A549 (cell line): ENCODE measurements around the gene PDE6G.

Source experiments
- BCL3 ChIP-seq: fragments of >200 bp; sonication (Bioruptor Twin); formaldehyde crosslinking; IDR thresholded peaks from 3 replicates; pipeline ENCODE4 v1.6.1; 2016
- CEBPB ChIP-seq, 2 experiments: fragments of >200 bp in 1 of 2; sonication (Bioruptor Twin) in 1 of 2; formaldehyde crosslinking in 1 of 2; IDR thresholded peaks; 2 replicates each; pipeline ENCODE4 v1.6.1; 2012 to 2016
- CTCF ChIP-seq: fragments of >200 bp; sonication (Bioruptor Twin); formaldehyde crosslinking; IDR thresholded peaks from 3 replicates; pipeline ENCODE4 v1.5.1; 2016
- ELK1 ChIP-seq: fragments of 150-350 bp; IDR thresholded peaks from 2 replicates; pipeline ENCODE4 v1.6.1; 2014; ENCODE audit warnings: low read depth, mild to moderate bottlenecking, low read length
- ESRRA ChIP-seq: fragments of 150-350 bp; IDR thresholded peaks from 2 replicates; pipeline ENCODE4 v1.6.1; 2014; ENCODE audit warnings: mild to moderate bottlenecking, low read length, borderline replicate concordance
- JUN ChIP-seq, 2 experiments: fragments of >200 bp; sonication (Bioruptor Twin); formaldehyde crosslinking; IDR thresholded peaks; 2 replicates in 1 of 2; 3 replicates in 1 of 2; pipeline ENCODE4 v1.6.1; 2016 to 2017
- MAX ChIP-seq: IDR thresholded peaks from 2 replicates; pipeline ENCODE4 v1.6.1; 2012
- MYC ChIP-seq: IDR thresholded peaks from 2 replicates; pipeline ENCODE4 v1.6.1; 2012; ENCODE audit warnings: mild to moderate bottlenecking, inconsistent platforms, low read length, improper control_type of control experiment, borderline replicate concordance
- POLR2A ChIP-seq: IDR thresholded peaks from 2 replicates; pipeline ENCODE4 v1.6.1; 2012; ENCODE audit warnings: mild to moderate bottlenecking, low read length
- RAD21 ChIP-seq, 2 experiments: fragments of >200 bp in 1 of 2; sonication (Bioruptor Twin) in 1 of 2; formaldehyde crosslinking in 1 of 2; IDR thresholded peaks in 1 of 2; conservative IDR thresholded peaks in 1 of 2; 2 replicates in 1 of 2; 3 replicates in 1 of 2; pipeline ENCODE4 v1.6.1; 2012 to 2018; ENCODE audit warnings: inconsistent platforms in 1 of 2
- REST ChIP-seq: fragments of 200-600 bp; sonication (generic); IDR thresholded peaks from 2 replicates; pipeline ENCODE4 v1.6.1; 2016; ENCODE audit warnings: antibody characterized with exemption, mild to moderate bottlenecking, moderate library complexity
- ZFP36 ChIP-seq: fragments of 450-650 bp; IDR thresholded peaks from 2 replicates; pipeline ENCODE4 v1.6.1; 2014; ENCODE audit warnings: borderline replicate concordance; ENCODE audit not compliant: partially characterized antibody

- TF ChIP-seq JUN (IDR thresholded peaks at IDR 0.05) (no peak), REST (no peak), MYC (no peak), CEBPB (IDR thresholded peaks at IDR 0.05) (no peak), BCL3 (no peak), CTCF (no peak), POLR2A (no peak), MAX (no peak), ELK1 (no peak), ZFP36 (no peak), RAD21 (conservative IDR thresholded peaks at IDR 0.05 in 1 of 2, IDR thresholded peaks at IDR 0.05 in 1 of 2) (no peak), ESRRA (no peak)
These were observed 16.2 kb upstream of the PDE6G start for GRCh38 chr17:81672504-81672903.
